ENCODE measurements around the gene BCAM. TPM values are rescaled to one million over a fixed set of nuclear protein-coding genes. Genes with fewer than 3 reads are reported as not detected.
"Not testable (repeated sequence)": the region's sequence is repeated elsewhere in the genome, so short reads cannot be mapped to it uniquely, and the experiment has no call there.

The BCAM gene
- 15.5 and 15.9 TPM in 2 replicates for total RNA-seq (2014; rRNA removed; shearing (Covaris generic))

GRCh38 chr19:44808463-44809371, at the start of gene BCAM:
Gene BCAM, plus strand, starts transcription at chr19:44809103. Its CDS starts 22 bp downstream, at chr19:44809125.
- Histone ChIP-seq H3K27me3 (0 out of 2 replicates have a peak, but pooled peaks cover 13% of the 10 kb centered on the region), H3K4me1 (peaks cover 11% of the 10 kb centered on the region), H3K36me3 (peaks cover 6% of the 10 kb centered on the region), H3K27ac (peak within 1 kb of the TSS; percentile 28; the same call in 1 of the 2 replicates), H3K9me3 (replicated peaks) (no peaks in the 10 kb centered on the region), H3K4me3 (peak within 1 kb of the TSS; percentile 83)
- DNase-seq: peak; percentile 81 to 85

GRCh38 chr19:44762038-44762437, 46.9 kb upstream of the BCAM start:
- Histone ChIP-seq H3K27me3 (no peaks in the 10 kb centered on the region), H3K4me1 (peaks cover 17% of the 10 kb centered on the region), H3K36me3 (peaks cover 13% of the 10 kb centered on the region), H3K27ac (no peak overlapping the region), H3K4me3 (no peak overlapping the region), H3K9me3 (replicated peaks) (no peaks in the 10 kb centered on the region)
- peak; percentile 42 to 65 for DNase-seq

GRCh38 chr19:44765033-44765948, 43.6 kb upstream of the BCAM start:
- H3K36me3 ChIP-seq: no peaks in the 10 kb centered on the region
- DNase-seq: no peak
- H3K4me1 ChIP-seq: peaks cover 17% of the 10 kb centered on the region
- no peak overlapping the region for H3K27ac ChIP-seq
- no peak overlapping the region for H3K4me3 ChIP-seq
- H3K9me3 ChIP-seq (replicated peaks): 0 out of 2 replicates have a peak, but pooled peaks cover 3% of the 10 kb centered on the region
- no peaks in the 10 kb centered on the region for H3K27me3 ChIP-seq

- DNase-seq: no peak
- peaks cover 13% of the 10 kb centered on the region for H3K4me1 ChIP-seq
- 0 out of 2 replicates have a peak, but pooled peaks cover 3% of the 10 kb centered on the region for H3K9me3 ChIP-seq (replicated peaks)
- H3K27ac ChIP-seq: no peak overlapping the region
- no peak overlapping the region for H3K4me3 ChIP-seq
- no peaks in the 10 kb centered on the region for H3K27me3 ChIP-seq
- H3K36me3 ChIP-seq: no peaks in the 10 kb centered on the region
These were observed 43.0 kb upstream of the BCAM start for GRCh38 chr19:44765949-44766335.

- H3K9me3 ChIP-seq (replicated peaks): 0 out of 2 replicates have a peak, but pooled peaks cover 3% of the 10 kb centered on the region
- H3K36me3 ChIP-seq: no peaks in the 10 kb centered on the region
- no peak overlapping the region for H3K27ac ChIP-seq
- no peak overlapping the region for H3K4me3 ChIP-seq
- no peaks in the 10 kb centered on the region for H3K27me3 ChIP-seq
- H3K4me1 ChIP-seq: peaks cover 10% of the 10 kb centered on the region
- DNase-seq: no peak
These were observed 41.4 kb upstream of the BCAM start for GRCh38 chr19:44767295-44768180.

GRCh38 chr19:44770550-44771257, 38.2 kb upstream of the BCAM start:
- H3K4me1 ChIP-seq: peaks cover 32% of the 10 kb centered on the region
- H3K9me3 ChIP-seq (replicated peaks): 0 out of 2 replicates have a peak, but pooled peaks cover 3% of the 10 kb centered on the region
- H3K27ac ChIP-seq: no peak overlapping the region
- peak; percentile 94 to 97 for DNase-seq
- H3K27me3 ChIP-seq: no peaks in the 10 kb centered on the region
- H3K36me3 ChIP-seq: no peaks in the 10 kb centered on the region
- no peak overlapping the region for H3K4me3 ChIP-seq

GRCh38 chr19:44772144-44772543, 36.8 kb upstream of the BCAM start:
- not testable (repeated sequence) for H3K27ac ChIP-seq; H3K27me3 ChIP-seq; DNase-seq; H3K4me3 ChIP-seq; H3K9me3 ChIP-seq (replicated peaks); H3K36me3 ChIP-seq
- H3K4me1 ChIP-seq: peaks cover 32% of the 10 kb centered on the region

GRCh38 chr19:44772959-44773358, 35.9 kb upstream of the BCAM start:
- H3K36me3 ChIP-seq: no peaks in the 10 kb centered on the region
- H3K4me3 ChIP-seq: no peak overlapping the region
- DNase-seq: peak; percentile 63 to 89
- 0 out of 2 replicates have a peak, but pooled peaks cover 3% of the 10 kb centered on the region for H3K9me3 ChIP-seq (replicated peaks)
- peaks cover 32% of the 10 kb centered on the region for H3K4me1 ChIP-seq
- no peak overlapping the region for H3K27ac ChIP-seq
- no peaks in the 10 kb centered on the region for H3K27me3 ChIP-seq

- Histone ChIP-seq H3K9me3 (replicated peaks) (no peaks in the 10 kb centered on the region), H3K4me3 (no peak overlapping the region), H3K4me1 (peaks cover 32% of the 10 kb centered on the region), H3K27ac (no peak overlapping the region), H3K36me3 (no peaks in the 10 kb centered on the region), H3K27me3 (no peaks in the 10 kb centered on the region)
- no peak for DNase-seq
These were observed 33.1 kb upstream of the BCAM start for GRCh38 chr19:44775676-44776240.

GRCh38 chr19:44776402-44777096, 32.4 kb upstream of the BCAM start:
- no peak overlapping the region for H3K27ac ChIP-seq
- DNase-seq: no peak
- no peaks in the 10 kb centered on the region for H3K27me3 ChIP-seq
- H3K36me3 ChIP-seq: no peaks in the 10 kb centered on the region
- H3K4me3 ChIP-seq: no peak overlapping the region
- H3K9me3 ChIP-seq (replicated peaks): no peaks in the 10 kb centered on the region
- peaks cover 32% of the 10 kb centered on the region for H3K4me1 ChIP-seq

- Histone ChIP-seq H3K4me3 (no peak within 1 kb of the TSS), H3K9me3 (replicated peaks) (no peaks in the 10 kb centered on the region), H3K4me1 (peaks cover 27% of the 10 kb centered on the region), H3K27ac (no peak within 1 kb of the TSS), H3K27me3 (no peaks in the 10 kb centered on the region), H3K36me3 (no peaks in the 10 kb centered on the region)
- no peak for DNase-seq
These were observed 31.1 kb upstream of the BCAM start, which contains the start of gene CBLC for GRCh38 chr19:44777715-44778347. Gene CBLC, plus strand, starts transcription at chr19:44777890. Its CDS starts 42 bp downstream, at chr19:44777932.

- H3K4me1 ChIP-seq: peaks cover 13% of the 10 kb centered on the region
These were observed 29.8 kb upstream of the BCAM start for GRCh38 chr19:44779150-44779549.

More at GRCh38 chr19:44779150-44779549, 29.8 kb upstream of the BCAM start:
- Histone ChIP-seq H3K27ac (no peak overlapping the region), H3K4me3 (no peak overlapping the region), H3K9me3 (replicated peaks) (no peaks in the 10 kb centered on the region), H3K36me3 (no peaks in the 10 kb centered on the region), H3K27me3 (no peaks in the 10 kb centered on the region)
- DNase-seq: no peak
